H1 (cell line): ENCODE measurements around the gene TRAPPC8. TPM values are rescaled to one million over a fixed set of nuclear protein-coding genes. Genes with fewer than 3 reads are reported as not detected.

Experiments
- CTCF ChIA-PET: fragments of 300-600 bp; sonication (Branson Sonifier 250); formaldehyde crosslinking; loops from one replicate; lab custom pipeline; 2021; ENCODE audit not compliant: partially characterized antibody; lab: Charles Lee
- POLR2A ChIA-PET: fragments of 300-600 bp; sonication (Branson Sonifier 250); formaldehyde crosslinking; loops from one replicate; lab custom pipeline; 2021; ENCODE audit warnings: inconsistent platforms; ENCODE audit not compliant: partially characterized antibody; lab: Charles Lee
- DNase-seq, 2 experiments: peaks; one replicate each; pipeline versions ENCODE4 v3.0.0 to v3.0.0-alpha.2; 2010 to 2022; ENCODE audit warnings: low spot score in 2 of 2, low read depth in 1 of 2, mixed read lengths in 1 of 2
- FAIRE-seq: peaks from 2 replicates; lab custom pipeline; 2011; peaks lifted over from hg19 to GRCh38; lab: Jason Lieb, UNC
- H2AFZ ChIP-seq: 2 replicates; pipeline ENCODE4 v1.8.1; 2012; ENCODE audit warnings: low read length, inconsistent platforms
- H2AK5ac ChIP-seq: 2 replicates; pipeline ENCODE4 v1.6.1; 2013; ENCODE audit warnings: low read depth, low read length
- H2BK120ac ChIP-seq: replicated peaks from 2 replicates; pipeline ENCODE3; 2013; ENCODE audit warnings: low read depth, low read length, inconsistent platforms
- H2BK12ac ChIP-seq: 2 replicates; pipeline ENCODE4 v1.6.1; 2013; ENCODE audit warnings: low read depth, low read length
- H2BK15ac ChIP-seq: 2 replicates; pipeline ENCODE4 v1.6.1; 2013; ENCODE audit warnings: low read length
- H2BK20ac ChIP-seq: 2 replicates; pipeline ENCODE4 v1.6.1; 2013; ENCODE audit warnings: low read length
- H2BK5ac ChIP-seq: 2 replicates; pipeline ENCODE4 v1.6.1; 2013; ENCODE audit warnings: low read depth, low read length
- H3K14ac ChIP-seq: 2 replicates; pipeline ENCODE4 v1.6.1; 2013; ENCODE audit warnings: inconsistent platforms; ENCODE audit not compliant: insufficient read length
- H3K18ac ChIP-seq: 2 replicates; pipeline ENCODE4 v1.6.1; 2013; ENCODE audit warnings: low read length; ENCODE audit errors: extremely low read depth
- H3K23ac ChIP-seq: 2 replicates; pipeline ENCODE4 v1.6.1; 2013; ENCODE audit warnings: inconsistent platforms; ENCODE audit not compliant: insufficient read length
- H3K23me2 ChIP-seq: 2 replicates; pipeline ENCODE4 v1.6.1; 2013; ENCODE audit warnings: low read depth, low read length
- H3K27ac ChIP-seq: 2 replicates; pipeline ENCODE4 v1.6.1; 2011; ENCODE audit warnings: low read depth, low read length, inconsistent platforms
- H3K27me3 ChIP-seq, 4 experiments: replicated peaks in 1 of 4; 1 replicate in 1 of 4; 2 replicates in 3 of 4; pipeline versions ENCODE4 v1.6.1 to v1.8.1; 2011 to 2013; ENCODE audit warnings: low read length in 3 of 4, mild to moderate bottlenecking in 3 of 4, inconsistent platforms in 2 of 4, mixed read lengths in 2 of 4, moderate library complexity in 1 of 4; ENCODE audit not compliant: control insufficient read depth in 3 of 4, insufficient read depth in 3 of 4; ENCODE audit errors: extremely low read depth in 1 of 4
- H3K36me3 ChIP-seq, 4 experiments: 2 replicates each; pipeline versions ENCODE4 v1.6.1 to v1.8.1; 2011 to 2013; ENCODE audit warnings: mild to moderate bottlenecking in 4 of 4, low read length in 3 of 4, moderate library complexity in 2 of 4, control low read depth in 1 of 4, inconsistent platforms in 1 of 4; ENCODE audit not compliant: insufficient read depth in 4 of 4, control insufficient read depth in 2 of 4
- H3K4ac ChIP-seq: replicated peaks from 2 replicates; pipeline ENCODE3; 2013; ENCODE audit warnings: low read length, low read depth, mixed read lengths, inconsistent platforms; ENCODE audit not compliant: insufficient read length
- H3K4me1 ChIP-seq, 4 experiments: replicated peaks in 1 of 4; 1 replicate in 1 of 4; 2 replicates in 3 of 4; pipeline versions ENCODE4 v1.6.1 to v1.8.1; 2011 to 2013; ENCODE audit warnings: low read length in 3 of 4, inconsistent platforms in 2 of 4, mixed read lengths in 1 of 4; ENCODE audit not compliant: insufficient read depth in 4 of 4, control insufficient read depth in 3 of 4
- H3K4me2 ChIP-seq, 2 experiments: 2 replicates each; pipeline versions ENCODE4 v1.6.1 to v1.8.1; 2011 to 2013; ENCODE audit warnings: low read depth in 2 of 2, low read length in 2 of 2, control low read depth in 1 of 2, inconsistent platforms in 1 of 2, mild to moderate bottlenecking in 1 of 2; ENCODE audit not compliant: insufficient read depth in 1 of 2
- H3K4me3 ChIP-seq, 4 experiments: fragments of 200-600, 300-600 bp in 1 of 4; sonication (generic), shearing (Covaris generic), sonication (Bioruptor Twin) in 1 of 4; 2 replicates each; pipeline versions ENCODE4 v1.5.1 to v1.8.1; 2011 to 2016; ENCODE audit warnings: low read length in 4 of 4, low read depth in 3 of 4, control low read depth in 2 of 4, inconsistent platforms in 2 of 4, mild to moderate bottlenecking in 2 of 4, mixed read lengths in 1 of 4, moderate library complexity in 1 of 4; ENCODE audit not compliant: insufficient read depth in 2 of 4; ENCODE audit errors: extremely low read depth in 1 of 4
- H3K56ac ChIP-seq: replicated peaks from 2 replicates; pipeline ENCODE3; 2013; ENCODE audit warnings: low read depth, mild to moderate bottlenecking, mixed read lengths, low read length, inconsistent platforms; ENCODE audit not compliant: insufficient read length
- H3K79me1 ChIP-seq: 2 replicates; pipeline ENCODE4 v1.6.1; 2013; ENCODE audit warnings: low read depth, low read length, control low read depth
- H3K79me2 ChIP-seq, 2 experiments: 2 replicates each; pipeline versions ENCODE4 v1.6.1 to v1.8.1; 2012 to 2013; ENCODE audit warnings: low read length in 2 of 2, mild to moderate bottlenecking in 2 of 2, inconsistent platforms in 1 of 2; ENCODE audit not compliant: insufficient read depth in 2 of 2, control insufficient read depth in 1 of 2
- H3K9ac ChIP-seq, 4 experiments: replicated peaks in 1 of 4; 1 replicate in 1 of 4; 2 replicates in 3 of 4; pipeline versions ENCODE4 v1.6.1 to v1.8.1; 2011 to 2013; ENCODE audit warnings: low read depth in 3 of 4, low read length in 3 of 4, control low read depth in 2 of 4, mild to moderate bottlenecking in 2 of 4, moderate library complexity in 2 of 4, inconsistent platforms in 1 of 4; ENCODE audit errors: extremely low read depth in 1 of 4
- H3K9me3 ChIP-seq, 2 experiments: 2 replicates each; pipeline versions ENCODE4 v1.6.1 to v1.8.1; 2012 to 2013; ENCODE audit warnings: mild to moderate bottlenecking in 2 of 2, moderate library complexity in 2 of 2, control low read depth in 1 of 2, inconsistent platforms in 1 of 2, low read depth in 1 of 2, low read length in 1 of 2, mixed read lengths in 1 of 2; ENCODE audit not compliant: insufficient read depth in 2 of 2
- H4K20me1 ChIP-seq, 2 experiments: replicated peaks in 1 of 2; 2 replicates each; pipeline versions ENCODE3 to v1.8.1; 2011 to 2013; ENCODE audit warnings: inconsistent platforms in 2 of 2, low read length in 2 of 2, mild to moderate bottlenecking in 1 of 2; ENCODE audit not compliant: insufficient read depth in 2 of 2, control insufficient read depth in 1 of 2
- H4K5ac ChIP-seq: 2 replicates; pipeline ENCODE4 v1.6.1; 2013; ENCODE audit warnings: low read length, low read depth, mixed read lengths, inconsistent platforms; ENCODE audit not compliant: insufficient read length
- H4K8ac ChIP-seq: 2 replicates; pipeline ENCODE4 v1.8.0; 2013; ENCODE audit warnings: mild to moderate bottlenecking, moderate library complexity, low read length, inconsistent platforms; ENCODE audit not compliant: insufficient read depth; ENCODE audit errors: extremely low read depth
- H4K91ac ChIP-seq: replicated peaks from 2 replicates; pipeline ENCODE3; 2013; ENCODE audit warnings: low read length, mixed read lengths, inconsistent platforms; ENCODE audit not compliant: insufficient read length
- ASH2L ChIP-seq: fragments of 200-600, 300-600 bp; sonication (generic); IDR thresholded peaks from one replicate; pipeline ENCODE4 v1.7.1; 2017; ENCODE audit warnings: low read length
- CBX5 ChIP-seq: fragments of 300-800, 300-1000 bp; sonication (generic); IDR thresholded peaks from 2 replicates; pipeline ENCODE4 v1.7.1; 2016; ENCODE audit warnings: antibody characterized with exemption, low read length, low read depth
- CHD2 ChIP-seq: IDR thresholded peaks from 2 replicates; pipeline ENCODE4 v1.6.1; 2012; ENCODE audit warnings: low read length, improper control_type of control experiment
- EZH2 ChIP-seq: fragments of 200-600 bp; sonication (generic); IDR thresholded peaks from 2 replicates; pipeline ENCODE4 v1.7.1; 2012; ENCODE audit warnings: low read depth, mild to moderate bottlenecking, moderate library complexity, low read length, inconsistent platforms; ENCODE audit not compliant: severe bottlenecking
- JUND ChIP-seq: IDR thresholded peaks from 2 replicates; pipeline ENCODE4 v1.6.1; 2011; ENCODE audit warnings: mild to moderate bottlenecking, improper control_type of control experiment, low read length
- KDM5A ChIP-seq: fragments of 200-600 bp; IDR thresholded peaks from 2 replicates; pipeline ENCODE4 v1.7.1; 2012; ENCODE audit warnings: mild to moderate bottlenecking, low read length, inconsistent platforms, mixed read lengths
- POLR2A ChIP-seq, 2 experiments: IDR thresholded peaks; 1 replicate in 1 of 2; 2 replicates in 1 of 2; pipeline ENCODE4 v1.6.1; 2011; ENCODE audit warnings: low read depth in 2 of 2, low read length in 2 of 2, mild to moderate bottlenecking in 2 of 2; ENCODE audit errors: control extremely low read depth in 1 of 2
- RFX5 ChIP-seq: IDR thresholded peaks from 2 replicates; pipeline ENCODE4 v1.6.1; 2011; ENCODE audit warnings: low read depth, low read length, improper control_type of control experiment, borderline replicate concordance
- SIRT6 ChIP-seq: IDR thresholded peaks from one replicate; pipeline ENCODE4 v1.7.1; 2012; ENCODE audit warnings: low read length, inconsistent platforms
- SP2 ChIP-seq: IDR thresholded peaks from 2 replicates; pipeline ENCODE4 v1.6.1; 2012; ENCODE audit warnings: mild to moderate bottlenecking, low read length, inconsistent platforms
- TAF1 ChIP-seq: IDR thresholded peaks from 2 replicates; pipeline ENCODE4 v1.6.1; 2011; ENCODE audit warnings: mild to moderate bottlenecking, low read depth, low read length
- USF2 ChIP-seq: IDR thresholded peaks from 2 replicates; pipeline ENCODE4 v1.6.1; 2011; ENCODE audit warnings: low read length, improper control_type of control experiment
- whole genome bisulfite sequencing, 2 experiments: shearing (Covaris generic) in 1 of 2; methylation state at CpG; one replicate each; pipeline versions ENCODE4 v1.1.6 to v1.1.7; 2013 to 2015; ENCODE audit warnings: low lambda C conversion rate in 2 of 2, mixed read lengths in 2 of 2, inconsistent platforms in 1 of 2, low coverage in 1 of 2, missing lambda C conversion rate in 1 of 2; ENCODE audit not compliant: insufficient replicate concordance in 2 of 2, insufficient coverage in 1 of 2, insufficient read length in 1 of 2; ENCODE audit errors: extremely low coverage in 1 of 2, missing lambda C conversion rate in 1 of 2; 5-methylcytosine and 5-hydroxymethylcytosine counted together
- polyA plus RNA-seq, 7 experiments: library from polyadenylated mRNA; depleted of rRNA in 3 of 7; stranded (reverse) in 5 of 7; unstranded in 2 of 7; fragments of >200 nt in 5 of 7; fragments of 200-250 nt in 2 of 7; gene quantifications; 1 replicate in 5 of 7; 2 replicates in 1 of 7; 4 replicates in 1 of 7; pipeline versions ENCODE4 v1.2.1 to v1.2.3, GENCODE V29; 2011 to 2013; ENCODE audit warnings: missing spikeins in 2 of 7, mixed read lengths in 2 of 7
- total RNA-seq: library from RNA; stranded (reverse); fragmentation: NEBNext Ultra II Directional; extraction: Animal tissue kit (Norgen Biotek cat#: 25700); gene quantifications from 2 replicates; pipeline ENCODE4 v1.2.1, GENCODE V29; 2021

TRAPPC8 gene
- total and polyA plus RNA-seq, 2 of the 8 experiments (the other 6 are each of a cell fraction or from before 2014, with no cell fraction given) = 43.6 to 56.5 TPM

GRCh38 chr18:31941010-31941809 lies 1.7 kb downstream of the TRAPPC8 start:
- WGBS, 2 experiments = 86% methylated on average over 24 of the region's 24 CpGs; no CpG with 5 or more reads in 1 of the 2 experiments
- TF ChIP-seq CHD2 (no peak), TAF1 (no peak), RFX5 (no peak), EZH2 (no peak), ASH2L (no peak), JUND (no peak), POLR2A (IDR thresholded peaks at IDR 0.05; ENCODE audit: control extremely low read depth in 1 of 2, low read depth in 2 of 2, low read length in 2 of 2) (no peak), SIRT6 (no peak), SP2 (no peak), CBX5 (no peak), USF2 (no peak), KDM5A (no peak)

More at GRCh38 chr18:31941010-31941809, 1.7 kb downstream of the TRAPPC8 start:
- H3K14ac ChIP-seq = no peak overlapping the region
- H3K27ac ChIP-seq = no peak overlapping the region
- H3K79me1 ChIP-seq = no peaks in the 10 kb centered on the region; the same call in 1 of the 2 replicates
- peaks cover 0 to 2% (median under 1%) of the 10 kb centered on the region in 4 experiments; a peak in 1 of 8 replicates for H3K36me3 ChIP-seq
- H3K4me2 ChIP-seq = peak overlapping the region; percentile 94 to 98; a peak in 3 of 4 replicates
- no peak overlapping the region for H4K91ac ChIP-seq
- H3K23ac ChIP-seq = no peak overlapping the region
- POLR2A ChIA-PET = interaction anchor here (0.8 to 4.1 kb wide), 6 partner anchors 9 to 115 kb away, joined by 3 to 21 read pairs (median 8); no protein-coding TSS in a partner anchor
- H3K9me3 ChIP-seq = no peaks in the 10 kb centered on the region
- H3K23me2 ChIP-seq = peaks cover 11% of the 10 kb centered on the region
- DNase-seq = no peak
- H3K4ac ChIP-seq = no peak overlapping the region
- FAIRE-seq = no peak
- H3K4me1 ChIP-seq = peaks cover 0 to 9% (median 4%) of the 10 kb centered on the region in 4 experiments; a peak in 3 of 7 replicates
- peaks cover 0 to 7% of the 10 kb centered on the region in 2 experiments for H4K20me1 ChIP-seq
- H4K5ac ChIP-seq = no peak overlapping the region
- H2BK20ac ChIP-seq = no peak overlapping the region
- no peak overlapping the region for H2BK15ac ChIP-seq
- H3K56ac ChIP-seq = no peak overlapping the region
- peaks cover 7 to 80% of the 10 kb centered on the region in 2 experiments for H3K79me2 ChIP-seq
- H3K18ac ChIP-seq = no peak overlapping the region
- H3K27me3 ChIP-seq = no peaks in the 10 kb centered on the region
- no peak overlapping the region for H2AFZ ChIP-seq
- H2BK120ac ChIP-seq = no peak overlapping the region
- no peak overlapping the region for H2AK5ac ChIP-seq
- no peak overlapping the region for H2BK5ac ChIP-seq
- no peak overlapping the region for H4K8ac ChIP-seq
- no peak overlapping the region; a peak in 1 of 7 replicates for H3K9ac ChIP-seq
- CTCF ChIA-PET = interaction anchor here (0.6 to 4.1 kb wide), 8 partner anchors 10 to 68 kb away, joined by 3 to 25 read pairs (median 4); no protein-coding TSS in a partner anchor
- peak overlapping the region in 3 of 4 experiments; percentile 67 to 98 (median 98); a peak in 5 of 8 replicates for H3K4me3 ChIP-seq
- no peak overlapping the region for H2BK12ac ChIP-seq
